SK-N-SH treated with all-trans-retinoic acid at 6 μM for 48 hours (cell line): ENCODE data around the gene SLC26A8.
A peak's percentile ranks its signal among the peaks of the same experiment; 100 is the strongest.

Experiments used
- ATAC-seq: fragments of 200-7000 bp; cut with Tn5 transposase; 3 replicates; pipeline ENCODE4 v1.9.1; 2020; ENCODE audit warnings: mild to moderate bottlenecking, moderate library complexity
- CREB5 ChIP-seq: fragments of 250-450 bp; sonication (Bioruptor Pico); IDR thresholded peaks from 2 replicates; pipeline ENCODE4 v1.5.1; 2020; ENCODE audit warnings: low read depth, mild to moderate bottlenecking, moderate library complexity
- CSRNP3 ChIP-seq: fragments of 250-450 bp; sonication (Bioruptor Pico); IDR thresholded peaks from 2 replicates; pipeline ENCODE4 v1.5.1; 2021; ENCODE audit warnings: mild to moderate bottlenecking, moderate library complexity
- ESRRG ChIP-seq: fragments of 250-450 bp; sonication (Bioruptor Pico); IDR thresholded peaks from 2 replicates; pipeline ENCODE4 v1.6.1; 2021; ENCODE audit warnings: mild to moderate bottlenecking
- GLIS3 ChIP-seq: fragments of 250-450 bp; sonication (Bioruptor Pico); IDR thresholded peaks from 2 replicates; pipeline ENCODE4 v1.5.0; 2020; ENCODE audit warnings: mild to moderate bottlenecking, moderate library complexity
- ISL1 ChIP-seq: fragments of 250-450 bp; sonication (Bioruptor Pico); IDR thresholded peaks from 2 replicates; pipeline ENCODE4 v2.1.2; 2022; ENCODE audit warnings: mild to moderate bottlenecking, moderate library complexity
- RARB ChIP-seq: fragments of 250-450 bp; sonication (Bioruptor Pico); IDR thresholded peaks from 2 replicates; pipeline ENCODE4 v1.8.0; 2021; ENCODE audit warnings: mild to moderate bottlenecking, moderate library complexity
- SNAI2 ChIP-seq: fragments of 250-450 bp; sonication (Bioruptor Pico); IDR thresholded peaks from 2 replicates; pipeline ENCODE4 v1.5.0; 2020; ENCODE audit warnings: mild to moderate bottlenecking, moderate library complexity
- TCF4 ChIP-seq: fragments of 250-450 bp; sonication (Bioruptor Pico); IDR thresholded peaks from 2 replicates; pipeline ENCODE4 v1.8.0; 2021; ENCODE audit warnings: mild to moderate bottlenecking, moderate library complexity, borderline replicate concordance
- TSHZ2 ChIP-seq: fragments of 250-450 bp; sonication (Bioruptor Pico); IDR thresholded peaks from 2 replicates; pipeline ENCODE4 v1.5.0; 2020; ENCODE audit warnings: mild to moderate bottlenecking, moderate library complexity
- ZFP3 ChIP-seq: fragments of 250-450 bp; sonication (Bioruptor Pico); IDR thresholded peaks from 2 replicates; pipeline ENCODE4 v1.5.0; 2020; ENCODE audit warnings: mild to moderate bottlenecking, moderate library complexity
- ZNF70 ChIP-seq: fragments of 450-650 bp; formaldehyde crosslinking; IDR thresholded peaks from 2 replicates; pipeline ENCODE4 v1.5.0; 2020; ENCODE audit warnings: mild to moderate bottlenecking, moderate library complexity
- ZNF8 ChIP-seq: fragments of 450-650 bp; formaldehyde crosslinking; IDR thresholded peaks from 2 replicates; pipeline ENCODE4 v1.5.0; 2020; ENCODE audit warnings: mild to moderate bottlenecking, moderate library complexity
- TF ChIP-seq, protein P1 (sequence below): fragments of 250-450 bp; sonication (Bioruptor Pico); IDR thresholded peaks from 2 replicates; pipeline ENCODE4 v1.8.0; 2020; ENCODE audit warnings: mild to moderate bottlenecking, moderate library complexity, borderline replicate concordance

The SLC26A8 gene

GRCh38 chr6:36023996-36024795, at the start of gene SLC26A8:
Gene SLC26A8 (minus strand): TSS chr6:36024641. CDS start chr6:36019707, 4,934 bp downstream.
- TF ChIP-seq, protein P1, sequence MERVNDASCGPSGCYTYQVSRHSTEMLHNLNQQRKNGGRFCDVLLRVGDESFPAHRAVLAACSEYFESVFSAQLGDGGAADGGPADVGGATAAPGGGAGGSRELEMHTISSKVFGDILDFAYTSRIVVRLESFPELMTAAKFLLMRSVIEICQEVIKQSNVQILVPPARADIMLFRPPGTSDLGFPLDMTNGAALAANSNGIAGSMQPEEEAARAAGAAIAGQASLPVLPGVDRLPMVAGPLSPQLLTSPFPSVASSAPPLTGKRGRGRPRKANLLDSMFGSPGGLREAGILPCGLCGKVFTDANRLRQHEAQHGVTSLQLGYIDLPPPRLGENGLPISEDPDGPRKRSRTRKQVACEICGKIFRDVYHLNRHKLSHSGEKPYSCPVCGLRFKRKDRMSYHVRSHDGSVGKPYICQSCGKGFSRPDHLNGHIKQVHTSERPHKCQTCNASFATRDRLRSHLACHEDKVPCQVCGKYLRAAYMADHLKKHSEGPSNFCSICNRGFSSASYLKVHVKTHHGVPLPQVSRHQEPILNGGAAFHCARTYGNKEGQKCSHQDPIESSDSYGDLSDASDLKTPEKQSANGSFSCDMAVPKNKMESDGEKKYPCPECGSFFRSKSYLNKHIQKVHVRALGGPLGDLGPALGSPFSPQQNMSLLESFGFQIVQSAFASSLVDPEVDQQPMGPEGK (CRISPR knock-in tag), result no peak
- TF ChIP-seq ESRRG (CRISPR knock-in tag), result no peak
- TF ChIP-seq TCF4 (CRISPR knock-in tag), result no peak
- no peak for TF ChIP-seq RARB
- no peak for ATAC-seq

GRCh38 chr6:36073587-36073986, 49.1 kb upstream of the SLC26A8 start:
- no peak for TF ChIP-seq TSHZ2 (CRISPR knock-in tag)
- TF ChIP-seq ISL1 (CRISPR knock-in tag), result peak; percentile 87
- TF ChIP-seq, all 23 proteins: peak for 1
- no peak for ATAC-seq

- no peak for ATAC-seq
- TF ChIP-seq CSRNP3 (CRISPR knock-in tag) (no peak), ZNF8 (CRISPR knock-in tag) (no peak)
Observed at GRCh38 chr6:36072681-36073080, 48.2 kb upstream of the SLC26A8 start.

GRCh38 chr6:36071714-36072113, 47.3 kb upstream of the SLC26A8 start:
- ATAC-seq, result no peak
- no peak for TF ChIP-seq CSRNP3 (CRISPR knock-in tag)
- no peak for TF ChIP-seq SNAI2 (CRISPR knock-in tag)

- ATAC-seq, result no peak
- TF ChIP-seq CSRNP3 (CRISPR knock-in tag) (no peak), SNAI2 (CRISPR knock-in tag) (no peak), ZNF70 (CRISPR knock-in tag) (no peak), CREB5 (no peak), TSHZ2 (CRISPR knock-in tag) (no peak), GLIS3 (CRISPR knock-in tag) (no peak), ZFP3 (CRISPR knock-in tag) (no peak), RARB (no peak)
Observed at GRCh38 chr6:36071281-36071680, 46.8 kb upstream of the SLC26A8 start.
